ENCODE data around the gene CCDC85A.

Gene CCDC85A

DNA sequence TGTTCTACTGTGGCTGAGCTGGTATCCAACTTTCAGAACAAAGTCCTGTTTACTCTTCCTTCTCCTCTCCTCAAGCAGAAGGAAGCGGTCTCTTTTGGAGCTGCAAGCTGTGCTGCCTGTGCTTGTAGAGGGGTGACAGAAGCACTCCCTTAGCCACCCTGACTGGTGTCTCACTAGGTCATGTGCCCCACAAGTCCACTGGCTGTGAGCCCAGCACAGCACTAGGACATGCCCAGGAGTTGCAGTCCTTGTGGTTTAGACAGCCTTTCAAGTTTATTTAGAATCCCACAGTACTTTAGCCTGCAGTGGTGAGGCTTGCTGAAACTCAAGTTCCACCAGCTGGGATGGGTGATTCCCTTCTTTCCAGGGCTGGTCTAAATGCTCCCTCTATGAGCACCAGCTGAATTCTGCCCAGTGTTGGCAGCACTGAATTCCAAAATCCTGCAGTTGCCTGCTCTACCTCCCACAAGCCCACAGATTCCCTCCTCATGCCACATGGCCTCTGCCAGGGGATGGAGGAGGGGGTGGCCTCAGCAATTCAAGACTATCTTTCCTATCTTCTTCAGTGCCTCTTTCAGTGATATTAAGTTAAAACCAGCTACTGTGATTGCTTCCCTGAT lies 61.2 kb downstream of the CCDC85A start:
- no peak for DNase-seq

DNA sequence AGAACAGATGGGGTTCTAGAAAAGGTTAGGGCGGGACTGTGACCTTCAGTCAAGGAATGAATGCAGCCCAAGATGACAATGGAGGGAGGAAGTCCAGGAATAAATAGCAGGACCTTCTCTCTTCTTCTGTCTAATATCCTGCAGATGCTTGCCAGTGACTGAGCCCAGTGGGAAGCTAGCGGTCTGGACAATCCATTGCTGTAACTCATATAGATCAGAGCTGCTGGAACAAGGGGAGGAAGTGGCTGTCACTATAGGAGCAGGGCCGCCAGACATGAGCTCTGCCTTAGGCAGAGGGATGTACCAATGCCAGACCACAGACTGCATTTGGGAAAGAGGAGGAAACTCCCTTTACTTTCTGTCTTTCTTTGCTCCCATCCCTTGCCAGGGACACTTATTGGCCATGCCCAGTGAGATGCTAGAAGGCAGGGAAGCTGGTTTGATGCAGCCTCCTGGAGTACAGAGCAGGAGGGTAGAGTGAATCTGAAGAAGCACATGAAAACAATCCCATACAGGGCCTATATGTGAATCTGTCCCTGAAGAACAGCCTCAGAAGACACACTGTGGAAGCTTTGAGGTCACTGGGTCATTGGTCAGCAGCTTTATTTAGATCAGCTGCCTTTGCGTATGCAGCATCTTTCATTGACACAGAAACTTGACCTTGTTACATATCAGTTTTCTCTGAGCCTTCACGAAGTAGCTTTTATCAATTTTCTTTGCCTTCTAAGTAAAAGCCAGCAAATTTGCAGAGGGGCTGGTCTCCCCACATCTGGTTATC lies 65.4 kb downstream of the CCDC85A start:
- no peak for DNase-seq

DNA sequence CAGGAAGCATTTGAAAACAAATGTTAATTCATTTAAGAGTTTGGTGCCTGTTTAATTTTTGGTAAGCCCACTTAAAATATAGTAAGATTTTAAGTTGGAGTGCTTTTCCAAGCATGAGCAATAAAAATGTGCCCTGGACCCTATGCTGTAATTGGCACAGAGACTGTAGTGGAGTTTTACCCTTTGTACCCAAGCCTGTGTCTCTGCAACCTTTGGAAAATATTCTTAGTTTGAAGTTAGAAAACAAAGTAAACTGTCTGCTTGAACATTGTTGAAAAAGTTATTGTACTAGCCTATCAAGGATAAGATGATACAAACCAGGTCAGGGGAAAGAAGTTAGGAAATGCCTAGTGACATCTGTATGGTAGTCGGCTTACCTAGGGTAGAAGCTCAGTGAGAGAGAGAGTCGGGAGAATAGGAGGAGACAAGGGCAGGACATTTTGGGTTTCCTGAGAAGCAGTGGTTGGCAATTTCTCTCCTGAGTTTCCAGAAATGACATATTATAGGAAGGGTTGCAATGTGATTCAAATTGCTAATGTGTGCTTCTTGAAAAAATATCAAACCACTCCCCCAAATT lies 66.5 kb downstream of the CCDC85A start:
- no peak for DNase-seq

DNA sequence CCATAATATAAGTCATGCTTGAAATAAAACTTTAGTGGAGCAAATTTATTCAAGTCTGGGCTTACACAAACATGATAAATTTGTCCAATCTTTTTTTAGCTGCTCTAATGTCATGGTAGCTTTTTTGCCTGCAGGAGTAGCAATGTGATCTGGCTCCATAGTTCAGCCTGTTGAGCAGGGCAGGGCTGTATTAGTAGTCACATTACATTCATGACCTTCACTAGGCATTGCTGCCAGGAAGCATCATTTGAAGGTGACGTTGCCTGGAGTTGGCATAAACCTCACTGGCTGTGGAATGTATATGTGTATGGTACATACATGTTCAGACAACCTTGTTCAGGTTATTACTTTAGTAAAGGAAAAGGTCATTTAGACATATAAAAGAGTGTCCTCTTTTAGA lies 76.6 kb downstream of the CCDC85A start:
- no peak for DNase-seq

DNA sequence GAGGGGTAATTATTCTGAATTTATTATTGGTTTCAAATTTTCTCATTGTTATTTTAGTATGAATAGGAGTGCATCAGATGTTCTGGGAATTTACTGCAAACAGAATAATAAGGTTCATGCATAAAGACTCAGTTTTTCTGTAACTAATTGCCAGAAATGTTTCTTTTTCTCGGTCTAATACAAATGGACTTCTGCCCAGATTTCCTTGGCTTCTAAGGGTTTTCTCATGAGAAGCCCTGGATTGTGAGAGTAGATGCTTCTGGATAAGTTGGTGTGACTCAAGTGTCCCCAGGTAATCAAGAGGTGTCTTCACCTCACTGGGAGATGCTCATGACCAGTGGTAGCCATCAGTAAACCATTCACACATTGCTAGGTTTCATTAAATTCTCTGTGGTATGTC lies 78.5 kb downstream of the CCDC85A start:
- no peak for DNase-seq

DNA sequence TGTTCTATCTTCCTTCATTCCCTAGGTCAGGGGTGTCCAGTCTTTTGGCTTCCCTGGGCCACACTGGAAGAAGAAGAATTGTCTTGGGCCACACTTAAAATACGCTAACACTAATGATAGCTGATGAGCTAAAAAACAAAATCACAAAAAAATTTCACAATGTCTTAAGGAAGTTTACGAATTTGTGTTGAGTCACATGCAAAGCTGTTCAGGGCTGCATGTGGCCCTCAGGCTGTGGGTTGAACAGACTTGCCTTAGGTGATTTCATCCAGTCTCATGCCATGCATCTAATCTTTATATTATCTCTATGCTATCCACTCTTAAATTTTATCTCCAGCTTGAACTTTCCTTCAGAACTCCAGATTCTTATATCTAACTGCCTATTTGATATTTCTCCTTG lies 80.1 kb downstream of the CCDC85A start:
- DNase-seq: no peak

DNA sequence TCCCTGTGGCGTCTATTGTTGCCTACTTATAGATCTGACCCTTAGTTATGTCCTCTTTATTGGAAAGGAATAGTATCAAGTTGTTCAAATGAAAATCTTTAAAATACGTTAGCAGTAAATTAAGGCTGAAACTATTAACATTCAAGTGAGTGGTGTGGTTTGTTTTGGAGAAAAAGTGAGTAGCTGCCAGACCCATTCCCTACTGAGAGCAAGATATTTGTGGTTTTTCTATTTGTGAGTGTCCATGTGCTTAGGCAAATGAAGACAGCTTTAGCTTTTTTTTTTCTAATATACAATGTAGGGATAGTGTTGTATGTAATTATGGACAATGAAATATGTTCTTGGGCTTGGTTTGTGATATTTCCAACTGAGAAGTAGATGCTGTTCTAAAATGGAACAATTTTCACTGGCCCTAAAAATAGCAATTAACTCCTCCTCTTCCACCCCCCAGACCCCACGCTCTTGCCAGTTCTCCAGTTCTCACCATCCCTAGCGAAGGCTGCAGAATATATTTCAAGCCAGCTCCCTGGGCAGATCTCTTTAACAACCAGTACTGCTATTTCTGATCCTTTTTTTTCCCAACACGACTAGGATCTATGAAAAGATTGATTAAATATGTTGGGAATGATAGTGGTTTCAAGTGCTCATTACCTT lies 83.1 kb downstream of the CCDC85A start:
- DNase-seq: no peak

DNA sequence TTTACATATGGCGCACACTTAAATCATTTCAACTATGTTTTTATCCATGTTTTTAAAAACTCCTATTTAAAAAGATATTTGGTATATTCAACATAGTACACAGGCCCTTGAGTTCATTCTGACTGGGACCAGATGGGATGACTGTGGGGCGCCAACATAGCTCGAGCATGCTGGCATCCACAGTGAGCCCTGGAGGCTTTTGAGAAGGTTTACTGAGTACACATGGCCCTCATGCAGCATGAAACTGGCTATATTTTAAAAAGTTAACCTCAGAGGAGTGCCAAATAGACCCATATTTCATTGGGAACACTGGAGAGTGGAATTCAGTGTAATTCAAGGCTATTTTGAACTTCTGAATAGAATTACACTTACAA lies 83.6 kb downstream of the CCDC85A start:
- no peak for DNase-seq

DNA sequence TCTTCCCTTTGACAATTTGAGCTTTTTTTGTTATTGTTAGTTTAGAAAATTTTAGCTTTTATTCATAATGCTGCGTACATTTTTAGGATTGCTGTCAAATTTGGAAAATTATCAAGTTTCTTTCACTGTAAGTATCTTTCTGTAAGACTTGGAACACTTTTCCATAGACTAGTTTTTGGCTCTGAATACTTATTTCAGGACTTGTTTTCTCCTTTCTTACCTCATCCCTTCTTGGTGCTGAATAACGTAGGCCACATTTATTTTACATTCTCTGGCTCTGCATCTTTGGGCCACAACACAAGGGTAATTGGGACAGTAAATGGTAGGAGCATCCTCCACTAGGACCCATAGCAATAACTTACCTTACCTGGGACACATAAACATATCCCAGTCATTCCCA lies 85.1 kb downstream of the CCDC85A start:
- no peak for DNase-seq

DNA sequence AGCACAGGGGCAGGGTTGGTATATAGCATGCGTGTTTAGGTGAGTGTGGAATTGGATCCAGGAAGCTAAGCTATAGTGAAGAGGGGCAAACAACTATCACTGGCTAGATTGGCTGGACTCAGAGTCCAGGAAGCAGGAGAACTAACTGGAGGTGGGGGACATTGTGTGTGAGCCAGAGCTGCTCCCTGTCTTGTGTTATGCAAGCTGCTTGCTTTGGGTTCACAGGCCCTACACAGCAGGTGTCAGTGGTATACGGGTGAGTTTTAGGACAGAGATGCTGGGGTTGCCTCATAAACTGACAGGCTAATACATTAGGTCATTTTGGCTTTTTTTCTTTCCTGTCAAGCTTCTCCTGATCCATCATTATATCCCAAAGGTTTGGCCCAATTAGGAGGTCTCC lies 87.5 kb downstream of the CCDC85A start:
- DNase-seq: no peak

DNA sequence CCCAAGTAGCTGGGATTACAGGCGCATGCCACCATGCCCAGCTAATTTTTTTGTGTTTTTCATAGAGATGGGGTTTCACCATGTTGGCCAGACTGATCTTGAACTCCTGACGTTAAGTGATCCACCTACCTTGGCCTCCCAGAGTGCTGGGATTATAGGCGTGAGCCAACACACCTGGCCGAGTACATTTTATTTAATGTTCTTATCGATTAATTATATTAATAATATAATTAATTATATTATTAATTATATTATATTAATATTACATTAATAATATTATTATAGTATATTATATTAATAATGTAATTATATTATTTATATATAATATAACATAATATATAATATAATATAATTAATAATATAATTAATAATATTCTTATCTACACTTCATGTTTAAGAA lies 101.4 kb downstream of the CCDC85A start:
- DNase-seq: no peak

DNA sequence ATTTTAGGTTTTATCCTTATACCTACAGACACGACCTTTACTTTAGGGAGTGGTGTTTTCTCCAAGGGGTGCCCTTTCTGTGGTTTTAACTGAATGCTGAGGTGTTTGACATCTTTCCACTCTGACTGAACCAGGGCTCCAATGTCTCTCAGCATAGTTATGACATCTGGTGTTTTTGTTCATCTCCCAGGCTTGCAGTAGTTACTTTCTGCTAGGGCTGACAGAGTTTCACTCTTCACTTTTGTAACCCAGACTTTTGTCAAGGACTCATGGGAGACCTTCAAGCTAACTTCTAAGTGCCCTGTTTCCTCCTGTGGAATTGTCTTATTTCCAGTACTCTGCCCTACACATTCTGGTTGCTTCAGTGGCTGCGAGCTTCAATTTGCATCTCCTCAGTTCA lies 103.1 kb downstream of the CCDC85A start:
- DNase-seq: no peak

DNA sequence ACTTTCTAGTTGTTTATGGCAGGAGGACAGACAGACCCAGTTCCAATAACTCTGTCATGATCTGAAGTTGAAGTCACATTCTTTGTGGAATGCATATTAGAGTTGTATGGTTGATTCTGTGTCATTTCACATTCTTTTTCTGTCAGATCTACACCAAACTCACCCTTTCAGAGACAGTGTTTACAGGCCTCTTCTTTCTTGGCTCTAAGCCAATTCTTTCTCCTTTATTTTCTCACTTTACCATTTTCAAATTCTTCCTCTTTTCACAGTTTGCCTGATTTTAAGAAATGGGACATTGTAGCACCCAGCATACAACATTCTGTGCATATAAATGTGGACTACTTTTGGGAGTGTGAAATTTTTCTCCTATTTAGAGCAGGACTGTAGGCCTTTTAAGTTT lies 103.7 kb downstream of the CCDC85A start:
- no peak for DNase-seq

DNA sequence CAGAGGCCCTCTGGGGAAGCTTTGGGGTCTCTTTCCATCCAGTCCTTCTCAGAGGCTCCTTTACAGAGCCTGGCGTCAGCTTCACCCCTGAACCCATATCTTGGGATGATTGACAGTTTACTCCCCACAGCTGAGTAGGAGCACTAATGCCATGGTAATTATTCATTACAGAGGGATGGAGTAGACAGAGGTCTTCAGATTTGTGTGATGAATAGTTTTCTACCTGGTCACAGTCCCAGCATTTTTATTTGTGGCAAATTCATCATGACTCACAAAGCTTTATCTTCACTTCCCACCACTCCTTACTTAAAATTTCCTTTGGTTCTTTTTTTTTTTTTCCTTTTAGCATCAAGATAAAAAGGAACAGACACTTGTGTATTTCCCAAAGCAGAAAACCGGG lies 104.2 kb downstream of the CCDC85A start:
- DNase-seq: no peak

DNA sequence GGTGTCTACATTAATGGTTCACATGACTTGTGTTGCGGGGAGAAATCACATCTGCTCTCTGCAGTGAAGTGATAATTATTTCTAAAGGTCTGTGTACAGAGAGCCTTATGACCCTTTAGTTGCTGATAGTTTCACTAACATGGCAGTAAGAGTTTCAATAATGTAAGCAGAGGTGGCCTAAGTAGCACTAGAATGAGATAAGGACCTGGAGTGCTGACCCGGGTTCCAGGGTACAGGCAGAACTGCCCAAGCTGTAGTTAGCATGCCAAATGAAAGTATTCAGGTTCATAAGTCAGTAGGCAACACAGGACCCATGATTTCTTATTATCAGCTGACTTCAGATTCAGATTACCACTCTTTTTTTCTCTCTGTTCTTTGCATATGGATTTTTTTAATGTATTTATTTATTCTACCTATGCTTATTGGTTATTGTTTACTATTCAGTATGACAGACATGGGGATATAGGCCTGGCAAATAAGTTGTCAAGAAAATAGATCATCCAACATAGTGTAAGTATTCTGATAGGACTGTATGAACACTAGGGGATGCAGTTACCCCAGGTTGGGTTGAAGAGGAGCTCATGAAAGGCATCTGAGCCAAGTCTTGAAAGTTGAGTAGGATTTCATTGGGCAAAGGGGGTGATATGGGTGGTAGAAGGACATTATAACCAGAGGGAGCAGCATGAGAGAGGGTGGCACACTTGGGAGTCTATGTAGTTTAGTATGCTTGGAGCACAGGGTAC lies 105.2 kb downstream of the CCDC85A start:
- no peak for DNase-seq

DNA sequence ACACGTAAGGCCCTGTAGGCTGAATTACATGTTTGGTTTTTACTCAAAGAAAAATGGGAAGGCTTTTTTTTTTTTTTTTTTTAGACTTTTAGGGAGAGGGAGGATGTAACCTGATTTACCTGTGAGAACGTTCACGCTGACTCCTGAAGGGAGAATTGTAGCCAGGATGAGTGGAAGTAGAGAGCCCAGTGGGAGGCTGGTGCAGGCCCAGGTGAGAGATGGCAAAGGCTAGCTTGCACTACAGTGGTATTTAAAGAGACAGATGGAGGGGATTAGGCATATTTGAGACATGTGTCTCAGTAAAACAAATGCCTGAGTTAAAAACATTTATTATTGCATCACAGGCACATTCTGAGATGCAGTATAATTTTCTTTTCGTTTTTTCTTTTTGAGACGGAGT lies 107.9 kb downstream of the CCDC85A start:
- DNase-seq: no peak

DNA sequence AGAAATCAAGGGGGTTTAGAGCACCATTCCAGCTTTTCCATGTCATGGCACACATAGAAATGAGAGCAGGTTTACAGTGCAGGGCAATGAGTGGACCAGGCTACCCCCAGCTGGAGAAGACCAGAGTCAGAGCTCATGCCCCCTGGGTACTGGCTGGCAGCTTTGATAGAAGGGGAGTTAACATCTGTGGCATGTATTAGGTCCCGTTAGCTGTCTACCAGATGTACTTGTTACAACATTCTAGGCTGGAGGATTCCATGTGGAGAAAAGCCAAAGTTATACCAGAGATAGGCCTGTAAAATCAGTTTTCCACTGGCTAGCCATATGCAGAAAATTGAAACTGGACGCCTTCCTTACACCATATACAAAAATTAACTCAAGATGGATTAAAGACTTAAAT lies 109.2 kb downstream of the CCDC85A start:
- DNase-seq: no peak

DNA sequence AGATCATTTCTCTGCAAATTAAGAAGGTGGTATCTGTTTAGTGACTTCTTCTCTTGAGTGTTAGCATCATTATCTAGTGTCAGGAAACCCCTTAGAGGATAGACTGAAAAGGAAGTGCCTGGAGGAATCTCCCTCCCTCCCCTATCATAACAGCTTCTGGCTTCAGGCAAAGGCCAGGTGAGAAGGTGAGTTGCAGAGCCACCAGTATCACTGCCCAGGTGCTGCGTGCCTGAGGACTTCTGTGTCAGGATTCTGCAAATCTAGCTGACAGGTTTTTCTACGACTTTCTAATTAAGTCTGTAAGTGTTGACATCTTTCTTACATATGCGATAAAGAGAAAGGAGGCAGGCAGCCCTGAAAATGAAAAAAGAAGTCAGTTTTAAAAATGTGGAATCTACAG lies 111.9 kb downstream of the CCDC85A start:
- DNase-seq: no peak

DNA sequence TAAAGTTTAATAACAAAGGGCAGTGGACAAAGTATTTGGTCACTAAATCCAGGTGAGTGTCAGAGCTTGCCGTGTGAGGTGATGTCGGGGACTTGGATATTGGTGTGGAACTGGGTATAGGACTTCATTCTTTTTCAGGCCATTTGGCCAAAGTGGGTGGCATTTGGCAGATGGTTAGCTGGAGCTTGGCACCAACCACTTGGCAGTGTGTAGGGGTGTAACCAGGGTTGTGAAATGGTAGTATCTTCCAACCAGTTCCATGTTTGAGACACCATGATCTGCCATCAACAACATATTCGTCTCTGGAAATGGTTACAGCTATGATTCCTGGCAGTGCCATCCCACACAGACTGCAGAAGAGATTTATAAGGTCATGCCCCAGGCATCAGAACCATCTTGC lies 113.9 kb downstream of the CCDC85A start:
- DNase-seq: no peak

DNA sequence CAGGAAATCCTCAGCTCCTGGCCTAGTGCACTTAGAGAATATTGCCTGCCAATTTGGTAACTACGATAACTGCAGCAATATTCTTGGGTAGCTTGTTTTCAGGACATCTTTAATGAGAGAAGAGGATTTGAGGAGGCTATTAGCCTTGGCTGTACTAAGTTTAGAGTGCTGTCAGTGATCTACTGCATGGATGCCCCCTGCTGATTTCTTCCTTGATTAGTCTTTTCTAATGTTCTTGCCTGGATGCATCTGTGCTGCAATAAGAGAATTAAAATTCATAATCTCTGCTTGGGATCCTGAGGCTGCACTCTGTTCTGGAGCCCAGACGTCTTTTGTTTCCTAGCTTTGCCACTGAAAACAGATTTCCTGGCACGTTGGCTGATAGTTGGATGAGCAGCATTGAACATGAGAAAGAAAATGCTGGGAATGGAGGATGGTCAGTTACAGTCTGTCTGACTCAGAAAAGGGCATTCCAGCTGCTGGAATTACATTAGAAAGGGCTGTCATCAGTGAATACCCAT lies 115.4 kb downstream of the CCDC85A start:
- DNase-seq: no peak

DNA sequence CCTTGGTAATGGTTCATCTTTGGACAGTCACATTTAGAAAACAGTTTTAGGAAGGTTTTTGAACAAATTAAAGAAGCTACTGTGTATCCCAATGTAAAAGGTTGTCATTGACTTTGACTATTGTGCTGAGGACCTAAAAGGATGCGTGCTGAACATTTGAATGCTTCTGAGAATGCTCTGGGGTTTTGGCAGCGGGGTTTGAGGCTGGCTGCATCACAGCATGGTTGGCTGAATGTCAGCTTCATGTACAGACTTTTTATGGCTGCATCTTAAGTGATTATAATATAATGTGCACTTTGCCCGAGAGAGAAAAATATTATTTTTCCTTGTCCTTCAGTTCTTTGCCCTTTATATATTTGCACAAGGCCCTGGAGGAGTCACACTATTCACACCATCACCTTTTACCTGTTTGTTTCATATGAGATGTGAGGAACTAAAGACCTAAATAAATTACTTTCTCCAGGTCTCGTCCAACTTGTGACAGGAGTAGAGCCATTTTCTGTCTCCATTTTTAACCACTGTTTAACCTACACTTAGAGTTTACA lies 125.9 kb downstream of the CCDC85A start:
- no peak for DNase-seq

DNA sequence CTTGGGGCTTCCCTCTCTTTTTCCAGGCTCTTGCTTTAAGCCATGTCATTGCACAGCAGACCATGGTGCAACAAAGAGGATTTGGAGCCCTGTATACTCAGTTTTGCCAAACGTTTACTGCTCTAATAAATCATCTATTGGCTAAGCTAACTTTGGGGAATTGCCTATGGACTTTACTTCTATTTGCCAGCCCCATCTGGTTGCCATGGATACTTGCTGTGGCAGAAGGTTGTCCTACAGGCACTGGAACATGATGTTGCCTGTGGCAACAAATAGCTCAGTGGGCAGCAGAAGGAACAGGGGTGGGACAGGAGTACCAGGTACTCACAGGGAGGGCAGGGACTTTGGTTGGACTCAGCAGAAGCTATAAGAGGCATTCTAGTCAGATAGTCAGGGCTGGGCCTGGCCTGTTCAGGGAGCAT lies 129.7 kb downstream of the CCDC85A start:
- no peak for DNase-seq

DNA sequence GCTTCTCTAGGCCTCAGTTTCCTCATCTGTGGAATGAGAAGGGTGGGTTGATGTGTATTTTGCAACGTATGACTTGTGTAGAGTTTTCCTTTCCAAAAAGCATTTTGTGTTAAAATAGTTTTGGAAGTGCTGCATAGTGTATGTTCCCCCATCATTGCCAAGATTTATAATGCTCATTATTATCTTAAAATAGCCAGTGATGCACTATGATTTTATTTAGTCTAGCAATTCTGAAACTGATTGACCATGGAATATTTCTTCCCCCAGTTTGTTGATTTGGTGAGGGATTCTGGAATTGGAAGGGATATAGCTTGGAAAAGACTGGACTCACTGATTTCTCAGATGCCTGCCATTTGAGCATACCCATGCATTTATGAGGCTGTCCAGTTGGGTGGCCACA lies 130.6 kb downstream of the CCDC85A start:
- no peak for DNase-seq

Data from SIG-M5 (cell line).